Left renal cortex interstitium (tissue), 4 donors: Measurements from ENCODE around the gene ZSCAN9. TPM values are rescaled to one million over a fixed set of nuclear protein-coding genes. Genes with fewer than 3 reads are reported as not detected.
A peak's percentile ranks its signal among the peaks of the same experiment; 100 is the strongest.

Experiments used
- DNase-seq, 4 donors: peaks; one replicate each; pipeline ENCODE4 v3.0.0-alpha.2; 2013; ENCODE audit warnings: low read depth in 4 of 4, low spot score in 2 of 4, missing footprints in 1 of 4
- polyA plus RNA-seq, 4 donors: library from polyadenylated mRNA; unstranded; fragments of 120-200 nt; gene quantifications; one replicate each; pipeline ENCODE4 v1.2.1, GENCODE V29; 2013; ENCODE audit not compliant: insufficient read length in 4 of 4

Gene ZSCAN9
- polyA plus RNA-seq, 4 donors = 21.9 to 40.5 (median 33.3) TPM

DNA sequence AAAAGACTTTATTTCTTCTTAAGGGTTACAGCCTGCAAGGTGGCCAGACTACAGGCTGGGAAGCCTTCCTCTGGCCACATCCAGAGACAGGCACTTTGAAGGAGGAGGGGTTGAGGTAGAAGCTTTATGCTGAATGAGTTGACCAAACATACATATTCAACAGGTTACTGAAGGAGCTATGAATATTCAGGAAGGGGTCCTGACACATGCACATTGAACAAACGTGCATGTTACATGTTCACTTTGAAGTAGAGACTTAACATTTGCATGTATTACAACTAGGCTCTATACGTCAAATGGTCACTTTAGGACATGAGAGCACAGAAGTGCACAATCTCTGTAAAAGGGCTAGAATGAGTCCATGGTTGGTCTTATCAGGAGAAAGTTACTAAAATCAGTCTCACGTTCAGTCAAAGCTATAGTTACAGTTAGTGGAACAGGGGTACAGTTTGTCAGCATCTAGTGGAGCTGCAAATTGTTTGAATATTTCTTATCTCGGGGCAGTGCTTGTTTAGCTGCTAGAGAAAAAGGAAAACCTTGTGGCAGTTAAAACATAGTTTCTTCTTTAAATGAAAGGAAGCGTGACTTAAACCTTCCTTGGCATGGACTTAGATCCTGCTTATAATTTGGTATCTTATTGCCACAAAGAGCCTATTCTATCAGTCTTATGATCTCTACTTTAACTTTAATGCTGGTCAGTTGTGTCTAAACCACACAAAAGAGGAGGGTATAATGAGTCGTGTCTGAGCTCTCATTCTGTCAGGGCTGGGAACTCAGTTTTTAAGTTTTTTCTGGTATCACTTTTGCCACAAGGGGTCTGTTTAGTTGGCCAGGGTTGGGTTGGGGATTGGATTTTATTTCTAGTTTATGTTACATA is 4.6 kb upstream of the ZSCAN9 start:
- DNase-seq = no peak

DNA sequence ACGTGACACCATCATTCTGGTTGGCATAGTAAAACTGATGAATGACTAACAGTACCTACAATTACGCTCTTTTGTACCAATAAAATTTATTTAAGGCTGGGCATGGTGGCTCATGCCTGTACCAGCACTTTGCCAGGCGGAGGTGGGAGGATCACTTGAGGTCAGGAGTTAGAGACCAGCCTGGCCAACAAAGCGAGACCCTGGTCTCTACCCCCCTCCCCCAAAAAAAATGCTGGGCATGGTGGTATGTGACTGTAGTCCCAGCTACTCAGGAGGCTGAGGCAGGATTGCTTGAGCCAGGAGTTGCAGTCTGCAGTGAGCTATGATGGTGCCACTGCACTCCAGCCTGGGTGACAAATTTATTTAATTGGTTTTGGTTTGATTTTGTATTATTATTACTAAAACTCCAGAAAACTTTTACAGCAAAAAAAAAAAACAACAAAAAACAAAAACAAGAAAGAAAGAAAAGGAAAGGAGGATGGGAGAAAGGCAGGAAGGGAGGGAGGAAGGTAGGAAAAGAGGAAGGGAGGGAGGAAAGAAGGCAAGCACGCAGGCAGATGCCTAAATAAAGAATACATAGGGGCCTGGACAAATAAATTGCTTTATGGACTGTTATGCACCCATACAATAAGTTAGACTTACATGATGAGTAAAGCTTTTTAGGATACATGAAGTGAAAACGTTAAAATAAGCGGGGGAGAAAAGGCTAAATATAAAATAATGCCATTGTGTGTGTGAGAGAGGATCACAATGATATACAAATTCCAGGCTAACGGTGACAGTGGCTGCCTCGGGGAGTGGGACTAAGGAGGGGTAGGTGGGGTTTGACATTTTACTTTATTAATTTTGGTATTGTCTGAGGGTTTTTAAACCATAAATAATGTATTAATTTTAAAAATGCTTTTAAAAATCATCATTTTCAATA is 682 bp upstream of the ZSCAN9 start:
- DNase-seq = no peak

DNA sequence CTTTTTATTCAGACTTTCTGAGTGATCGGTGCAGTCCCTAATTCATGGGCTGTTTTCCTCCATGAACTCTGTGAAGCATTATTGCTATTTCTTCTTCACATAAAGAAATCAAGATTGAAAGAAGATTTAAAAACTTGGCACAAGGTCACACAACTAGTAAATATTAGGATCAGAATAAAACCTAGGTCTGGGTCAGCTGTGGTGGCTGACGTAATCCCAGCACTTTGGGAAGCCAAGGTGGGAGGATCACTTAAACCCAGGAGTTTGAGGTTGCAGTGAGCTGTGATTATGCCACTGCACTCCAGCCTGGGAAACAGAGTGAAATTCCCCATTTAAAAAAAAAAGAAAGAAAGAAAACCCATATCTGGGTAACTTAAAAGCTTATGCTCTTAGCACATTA is 1.4 kb downstream of the ZSCAN9 start:
- DNase-seq = no peak

- no peak for DNase-seq
Measured at GRCh38 chr6:28232785-28233184, 7.7 kb downstream of the ZSCAN9 start.

- no peak for DNase-seq
Measured at GRCh38 chr6:28235912-28236452, 10.9 kb downstream of the ZSCAN9 start.

GRCh38 chr6:28239636-28240035 is 14.6 kb downstream of the ZSCAN9 start:
- DNase-seq = no peak

DNA sequence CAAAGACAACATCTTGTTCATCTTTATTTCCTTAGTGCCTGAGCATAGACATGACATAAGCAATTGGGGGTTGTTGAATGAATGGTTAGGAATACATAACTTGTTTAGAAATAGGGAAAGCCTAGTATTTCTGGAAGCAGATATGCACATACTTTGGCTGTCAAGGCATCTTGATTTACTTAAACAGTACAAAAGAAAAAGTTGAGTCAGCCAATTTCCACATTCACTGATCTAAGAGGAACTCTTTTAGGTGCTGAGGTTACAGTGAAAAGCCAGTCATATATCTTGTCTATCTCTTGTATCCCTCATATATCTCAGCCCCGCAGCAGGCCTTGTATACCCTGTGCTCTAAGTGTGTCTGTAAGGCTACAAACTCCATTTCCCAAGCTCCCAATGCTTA is 15.4 kb downstream of the ZSCAN9 start:
- no peak for DNase-seq

DNA sequence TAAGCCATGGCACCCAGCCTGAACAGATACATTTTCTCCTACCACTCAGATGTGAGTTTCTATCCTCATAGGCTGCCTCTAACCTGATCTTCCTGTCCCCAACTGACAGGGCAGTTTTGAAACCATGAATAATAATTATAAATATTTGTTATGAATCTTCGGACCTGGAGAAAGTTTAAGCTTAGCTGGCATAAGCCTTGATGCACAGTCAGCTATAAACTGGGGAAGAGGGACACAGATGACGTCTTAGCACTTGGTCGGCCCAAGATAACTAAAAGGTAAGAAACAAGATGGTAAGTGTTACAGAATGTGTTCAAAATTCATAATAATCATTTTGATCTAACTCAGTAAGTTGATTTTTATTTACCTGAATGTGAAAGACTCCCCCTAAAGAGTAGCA is 18.9 kb downstream of the ZSCAN9 start:
- DNase-seq = no peak

DNA sequence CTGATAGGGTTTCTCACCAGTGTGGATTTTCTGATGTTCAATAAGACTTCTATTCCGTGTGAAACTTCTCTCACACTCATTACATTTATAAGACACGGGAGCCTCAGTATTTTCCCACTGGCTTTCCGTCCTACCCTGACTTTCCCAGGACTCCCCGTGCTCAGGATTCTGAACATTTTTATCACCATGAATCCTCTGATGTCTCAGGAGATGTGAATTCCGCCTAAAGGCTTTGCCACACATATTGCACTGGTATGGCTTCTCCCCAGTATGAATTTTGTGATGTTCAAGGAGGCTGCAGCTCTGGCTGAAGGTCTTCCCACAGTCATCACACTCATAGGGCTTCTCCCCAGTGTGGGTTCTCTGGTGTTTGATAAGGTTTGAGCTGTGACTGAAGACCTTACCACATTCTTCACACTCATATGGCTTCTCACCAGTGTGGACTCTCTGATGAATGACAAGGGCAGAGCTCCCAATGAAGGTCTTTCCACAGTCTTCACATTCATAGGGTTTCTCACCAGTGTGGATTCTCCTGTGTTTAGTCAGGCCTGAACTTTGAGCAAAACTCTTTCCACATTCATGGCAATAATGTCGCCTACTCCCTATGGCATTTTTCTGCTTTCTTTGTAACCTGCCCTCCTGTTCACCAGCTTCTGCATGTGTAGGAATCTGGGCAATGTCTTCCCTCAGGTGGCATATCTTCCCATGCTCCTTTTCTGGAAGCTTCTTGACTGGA is 20.3 kb downstream of the ZSCAN9 start:
- DNase-seq = no peak

DNA sequence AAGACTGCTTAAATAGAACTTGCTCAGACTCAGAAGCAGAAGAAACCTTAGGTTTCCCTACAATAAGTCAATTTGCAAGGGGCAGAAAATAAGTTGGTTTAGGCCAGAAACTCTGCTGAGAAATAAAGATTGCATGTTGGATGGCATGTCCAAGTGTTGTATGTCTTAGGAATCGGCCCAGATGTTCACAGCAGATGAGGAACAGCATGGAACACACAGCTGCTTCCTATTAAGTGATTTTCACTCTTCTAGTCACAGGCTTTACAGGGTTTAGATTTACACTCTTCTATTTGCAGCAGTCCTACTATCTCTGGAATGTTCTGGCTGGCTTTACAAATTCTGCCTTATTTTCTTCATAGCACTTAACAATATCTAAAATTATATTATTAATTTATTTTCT is 23.8 kb downstream of the ZSCAN9 start:
- DNase-seq = no peak

DNA sequence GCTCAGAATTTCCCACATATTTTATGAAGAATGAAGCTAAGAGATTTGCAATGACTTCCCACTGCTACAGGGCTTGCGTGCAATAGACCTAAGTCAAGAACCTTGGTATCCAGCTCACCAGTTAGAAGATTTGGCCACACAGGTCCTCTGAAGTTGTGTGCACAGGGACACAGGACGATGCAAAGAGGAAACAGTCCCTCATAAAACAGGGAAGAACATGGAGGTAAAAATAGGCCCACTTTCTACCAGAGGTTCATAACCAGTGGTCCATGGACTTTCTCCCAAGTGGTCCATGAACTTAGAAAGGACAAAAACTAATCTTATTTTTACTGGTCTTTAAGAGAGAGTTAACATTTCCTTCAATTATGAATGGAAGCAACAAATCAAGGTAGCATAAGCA is 25.7 kb downstream of the ZSCAN9 start:
- DNase-seq = no peak

GRCh38 chr6:28251661-28252008 is 26.6 kb downstream of the ZSCAN9 start:
- no peak for DNase-seq

DNA sequence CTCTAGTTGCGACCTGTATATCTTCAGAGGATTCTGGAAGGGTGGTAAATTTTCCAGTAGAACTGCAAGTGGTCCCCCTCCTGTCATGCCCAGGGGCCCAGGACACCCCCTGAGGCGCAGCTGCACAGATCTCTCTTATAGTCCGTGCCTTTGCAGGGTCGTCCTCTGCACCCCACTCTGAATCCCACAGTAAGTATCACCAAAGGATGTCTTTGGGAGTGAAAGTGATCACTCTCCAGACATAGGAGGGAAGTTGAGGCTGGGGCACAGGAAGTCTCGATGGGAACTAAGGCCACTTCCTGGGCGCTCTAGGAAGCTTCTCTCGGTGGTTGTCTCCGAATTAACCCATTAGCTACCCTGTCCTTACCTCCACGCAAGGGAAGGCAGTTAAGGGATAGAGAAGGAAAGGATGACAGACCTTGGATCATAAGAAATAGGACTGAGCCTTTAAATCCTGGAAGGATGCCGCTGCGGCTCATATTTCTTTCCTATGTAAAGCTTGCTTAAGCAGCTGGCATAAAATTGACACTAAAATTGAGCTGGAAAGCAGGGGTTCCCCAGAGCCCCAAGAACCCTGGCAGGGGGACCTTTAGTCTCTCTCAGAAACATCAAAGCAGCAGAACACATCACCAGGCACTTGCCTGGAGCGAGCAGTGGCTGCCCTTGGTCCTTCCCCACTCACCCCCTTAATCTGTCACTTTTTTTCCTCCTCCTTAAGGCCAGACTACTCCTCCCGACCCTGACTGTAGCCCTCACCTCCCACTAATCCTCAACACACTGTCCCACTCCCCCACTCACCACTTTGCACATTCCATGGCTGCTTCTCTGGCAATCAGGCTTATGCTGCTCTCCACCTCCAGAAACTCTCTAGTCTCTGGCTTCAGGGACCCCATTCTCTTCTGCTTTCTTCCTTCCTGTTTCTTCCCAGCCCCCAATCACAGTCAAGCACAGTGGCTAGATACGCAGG is 27.2 kb downstream of the ZSCAN9 start, which contains the start of gene ZKSCAN4:
TSS of gene ZKSCAN4 (minus strand) at position 261 of the 967 bp plus-strand sequence. CDS start 289 bp downstream, outside the sequence.
- peak; percentile 80 to 89 (median 81) for DNase-seq

GRCh38 chr6:28254121-28254519 is 29.0 kb downstream of the ZSCAN9 start:
- no peak for DNase-seq

- no peak for DNase-seq
Measured at GRCh38 chr6:28257042-28257441, 32.0 kb downstream of the ZSCAN9 start.

DNA sequence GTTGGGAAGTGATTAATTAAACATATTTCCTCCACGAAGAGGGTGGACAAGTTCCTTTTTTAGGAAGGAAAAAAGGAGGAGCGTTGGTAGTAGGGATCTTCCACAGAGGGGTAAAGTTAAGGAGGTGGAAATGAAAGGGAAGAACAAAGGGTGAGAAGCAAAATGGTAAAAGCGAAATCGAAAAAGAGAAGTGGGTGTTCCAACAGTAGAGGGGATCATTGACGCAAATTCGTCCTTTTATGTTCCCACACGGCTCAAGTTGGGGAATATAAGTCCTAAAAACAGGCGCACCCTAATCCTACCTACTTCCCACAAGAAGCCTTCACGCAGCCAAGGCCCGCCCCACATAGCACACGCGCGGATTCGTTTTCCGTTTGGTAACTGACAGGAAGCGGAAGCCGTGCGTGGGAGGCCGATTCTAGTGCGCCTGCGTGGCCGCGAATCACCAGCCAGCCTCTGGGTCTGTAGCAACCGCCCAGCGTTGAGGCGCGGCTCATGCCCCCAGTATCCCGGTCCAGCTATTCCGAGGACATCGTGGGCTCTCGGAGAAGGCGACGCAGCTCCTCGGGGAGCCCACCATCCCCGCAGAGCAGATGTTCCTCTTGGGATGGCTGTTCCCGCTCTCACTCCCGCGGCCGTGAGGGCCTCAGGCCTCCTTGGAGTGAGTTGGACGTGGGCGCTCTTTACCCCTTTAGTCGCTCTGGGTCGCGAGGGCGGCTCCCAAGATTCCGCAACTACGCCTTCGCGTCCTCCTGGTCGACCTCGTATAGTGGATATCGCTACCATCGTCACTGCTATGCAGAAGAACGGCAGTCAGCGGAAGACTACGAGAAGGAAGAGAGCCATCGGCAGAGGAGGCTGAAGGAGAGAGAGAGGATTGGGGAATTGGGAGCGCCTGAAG is 34.1 kb downstream of the ZSCAN9 start, which contains the start of gene NKAPL:
TSS of gene NKAPL (plus strand) at position 421 of the 901 bp plus-strand sequence. CDS start at position 496, 75 bp downstream.
- peak in 2 of 4 donors; percentile 23 to 40 for DNase-seq

DNA sequence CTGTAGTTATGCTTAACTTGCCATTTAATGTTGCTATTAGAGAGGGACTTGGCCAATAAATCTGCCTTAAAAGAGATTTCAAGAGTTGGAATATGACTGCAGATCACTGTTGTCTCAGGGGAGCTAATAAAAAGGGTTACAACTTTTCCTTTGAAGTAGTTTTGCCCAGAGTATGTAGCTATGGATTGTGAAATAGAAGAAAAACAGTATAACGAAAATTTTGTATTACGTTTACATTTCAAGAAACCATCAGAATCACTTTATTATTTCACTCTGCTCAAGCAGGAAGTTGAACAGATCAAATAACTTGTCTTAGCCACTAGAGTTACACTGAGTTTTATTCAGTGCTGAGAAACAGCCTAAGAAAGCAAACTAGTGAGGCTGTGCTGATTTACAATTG is 38.8 kb downstream of the ZSCAN9 start:
- no peak for DNase-seq

GRCh38 chr6:28264834-28265401 is 39.8 kb downstream of the ZSCAN9 start:
- DNase-seq = no peak
